H9 (cell line): Measurements from ENCODE around the gene COL4A6. TPM values are rescaled to one million over a fixed set of nuclear protein-coding genes. Genes with fewer than 3 reads are reported as not detected.

Experiments used
- DNase-seq: peaks from one replicate; pipeline ENCODE4 v3.0.0-alpha.2; 2017
- H2AFZ ChIP-seq: one replicate; pipeline ENCODE4 v1.6.1; 2013; ENCODE audit warnings: mild to moderate bottlenecking, low read length, control low read depth, moderate library complexity
- H2AK5ac ChIP-seq: 2 replicates; pipeline ENCODE4 v1.6.1; 2013; ENCODE audit warnings: low read length, control low read depth, mixed read lengths; ENCODE audit not compliant: insufficient read length
- H2BK120ac ChIP-seq: one replicate; pipeline ENCODE4 v1.6.1; 2013; ENCODE audit warnings: low read depth, mild to moderate bottlenecking, low read length, control low read depth, inconsistent platforms; ENCODE audit not compliant: poor library complexity, severe bottlenecking
- H2BK12ac ChIP-seq: 2 replicates; pipeline ENCODE4 v1.6.1; 2013; ENCODE audit warnings: low read length, control low read depth, mixed read lengths, low read depth; ENCODE audit not compliant: insufficient read length
- H2BK15ac ChIP-seq: 2 replicates; pipeline ENCODE4 v1.6.1; 2013; ENCODE audit warnings: low read depth, low read length, control low read depth
- H2BK20ac ChIP-seq: one replicate; pipeline ENCODE4 v1.6.1; 2013; ENCODE audit warnings: low read depth, mild to moderate bottlenecking, low read length, control low read depth, inconsistent platforms; ENCODE audit not compliant: poor library complexity, severe bottlenecking
- H2BK5ac ChIP-seq: 2 replicates; pipeline ENCODE4 v1.6.1; 2013; ENCODE audit warnings: low read length, control low read depth, mixed read lengths; ENCODE audit not compliant: insufficient read length
- H3K14ac ChIP-seq: 2 replicates; pipeline ENCODE4 v1.6.1; 2013; ENCODE audit warnings: low read length, control low read depth; ENCODE audit not compliant: insufficient read depth
- H3K18ac ChIP-seq: 2 replicates; pipeline ENCODE4 v1.6.1; 2013; ENCODE audit warnings: low read depth, mild to moderate bottlenecking, mixed read lengths, low read length, control low read depth; ENCODE audit not compliant: insufficient read length
- H3K23ac ChIP-seq: 2 replicates; pipeline ENCODE4 v1.6.1; 2013; ENCODE audit warnings: low read length, control low read depth, mixed read lengths, low read depth; ENCODE audit not compliant: insufficient read length
- H3K23me2 ChIP-seq: 2 replicates; pipeline ENCODE4 v1.6.1; 2013; ENCODE audit warnings: low read depth, mild to moderate bottlenecking, mixed read lengths, low read length, control low read depth; ENCODE audit not compliant: insufficient read length, poor library complexity, severe bottlenecking
- H3K27ac ChIP-seq: 2 replicates; pipeline ENCODE4 v1.5.1; 2013; ENCODE audit warnings: low read length, control low read depth, mixed read lengths, low read depth; ENCODE audit not compliant: insufficient read length
- H3K27me3 ChIP-seq: 2 replicates; pipeline ENCODE4 v1.6.1; 2013; ENCODE audit warnings: low read length, control low read depth, inconsistent platforms; ENCODE audit not compliant: insufficient read depth
- H3K4ac ChIP-seq: 2 replicates; pipeline ENCODE4 v1.6.1; 2013; ENCODE audit warnings: low read depth, mild to moderate bottlenecking, control low read depth, inconsistent platforms, low read length, moderate library complexity
- H3K4me1 ChIP-seq: 2 replicates; pipeline ENCODE4 v1.6.1; 2013; ENCODE audit warnings: low read length, control low read depth, inconsistent platforms; ENCODE audit not compliant: insufficient read depth
- H3K4me2 ChIP-seq: 2 replicates; pipeline ENCODE4 v1.6.1; 2013; ENCODE audit warnings: low read length, control low read depth, mixed read lengths; ENCODE audit not compliant: insufficient read length, insufficient read depth
- H3K56ac ChIP-seq: 2 replicates; pipeline ENCODE4 v1.6.1; 2013; ENCODE audit warnings: low read depth, mild to moderate bottlenecking, mixed read lengths, low read length, control low read depth; ENCODE audit not compliant: insufficient read length
- H3K79me1 ChIP-seq: 2 replicates; pipeline ENCODE4 v1.6.1; 2013; ENCODE audit warnings: low read depth, mild to moderate bottlenecking, moderate library complexity, low read length, control low read depth, inconsistent platforms; ENCODE audit not compliant: insufficient read depth, poor library complexity, severe bottlenecking
- H3K79me2 ChIP-seq: 2 replicates; pipeline ENCODE4 v1.6.1; 2013; ENCODE audit warnings: low read length, control low read depth, inconsistent platforms; ENCODE audit not compliant: insufficient read depth
- H3K9ac ChIP-seq: 2 replicates; pipeline ENCODE4 v1.6.1; 2013; ENCODE audit warnings: low read length, control low read depth, mixed read lengths; ENCODE audit not compliant: insufficient read length; ENCODE audit errors: extremely low read depth
- H3K9me3 ChIP-seq: one replicate; pipeline ENCODE4 v1.6.1; 2013; ENCODE audit warnings: low read depth, low read length, inconsistent platforms; ENCODE audit not compliant: control insufficient read depth
- H3T11ph ChIP-seq: one replicate; pipeline ENCODE4 v1.6.1; 2013; ENCODE audit warnings: mild to moderate bottlenecking, low read length, control low read depth, inconsistent platforms
- H4K20me1 ChIP-seq: one replicate; pipeline ENCODE4 v1.6.1; 2013; ENCODE audit not compliant: control insufficient read depth, insufficient read length, insufficient read depth
- H4K5ac ChIP-seq: 2 replicates; pipeline ENCODE4 v1.6.1; 2013; ENCODE audit warnings: low read depth, mild to moderate bottlenecking, mixed read lengths, low read length, control low read depth; ENCODE audit not compliant: insufficient read length
- H4K8ac ChIP-seq: replicated peaks from 2 replicates; pipeline ENCODE4 v1.6.1; 2013; ENCODE audit warnings: low read length, control low read depth, mixed read lengths, low read depth; ENCODE audit not compliant: insufficient read length
- H4K91ac ChIP-seq: 2 replicates; pipeline ENCODE4 v1.6.1; 2013; ENCODE audit warnings: low read depth, mild to moderate bottlenecking, moderate library complexity, mixed read lengths, low read length, control low read depth; ENCODE audit not compliant: insufficient read length
- H3K27ac Mint-ChIP-seq, 3 experiments: 2 replicates in 2 of 3; 3 replicates in 1 of 3; pipeline ENCODE4 v1.8.0; 2020 to 2021; ENCODE audit warnings: mixed read lengths in 3 of 3, mild to moderate bottlenecking in 1 of 3, moderate library complexity in 1 of 3
- H3K27me3 Mint-ChIP-seq: 2 replicates; pipeline ENCODE4 v1.8.0; 2021; ENCODE audit warnings: low read depth, mild to moderate bottlenecking, moderate library complexity, mixed read lengths
- H3K36me3 Mint-ChIP-seq, 3 experiments: 2 replicates in 2 of 3; 3 replicates in 1 of 3; pipeline ENCODE4 v1.8.0; 2020 to 2021; ENCODE audit warnings: low read depth in 3 of 3, mixed read lengths in 3 of 3; ENCODE audit not compliant: insufficient read depth in 1 of 3
- H3K4me1 Mint-ChIP-seq, 2 experiments: 2 replicates each; pipeline ENCODE4 v1.8.0; 2020; ENCODE audit warnings: mixed read lengths in 2 of 2
- H3K4me3 Mint-ChIP-seq, 2 experiments: 2 replicates in 1 of 2; 3 replicates in 1 of 2; pipeline ENCODE4 v1.8.0; 2020 to 2021; ENCODE audit warnings: mild to moderate bottlenecking in 2 of 2, mixed read lengths in 2 of 2, moderate library complexity in 1 of 2
- H3K9me3 Mint-ChIP-seq, 2 experiments: 2 replicates in 1 of 2; 3 replicates in 1 of 2; pipeline ENCODE4 v1.8.0; 2020; ENCODE audit warnings: mild to moderate bottlenecking in 2 of 2, mixed read lengths in 2 of 2, moderate library complexity in 1 of 2
- WGBS: extraction: QIAGEN DNeasy Blood & Tissue Kit; methylation state at CpG from one replicate; pipeline ENCODE4 v1.1.7; 2013; ENCODE audit warnings: missing lambda C conversion rate, low lambda C conversion rate, mixed read lengths; ENCODE audit not compliant: insufficient read length; ENCODE audit errors: extremely low coverage; 5-methylcytosine and 5-hydroxymethylcytosine counted together
- total RNA-seq: library from RNA; stranded (reverse); gene quantifications from 2 replicates; pipeline ENCODE4 v1.2.1, GENCODE V29; 2021
- TF ChIP-seq, protein P1 (sequence below): fragments of 200-600 bp; sonication (generic); conservative IDR thresholded peaks from 3 replicates; pipeline ENCODE4 v1.8.0; 2021; ENCODE audit warnings: antibody characterized with exemption, mild to moderate bottlenecking

The COL4A6 gene
- total RNA-seq, 1 experiment from 2014 or later = 16.7 TPM

DNA sequence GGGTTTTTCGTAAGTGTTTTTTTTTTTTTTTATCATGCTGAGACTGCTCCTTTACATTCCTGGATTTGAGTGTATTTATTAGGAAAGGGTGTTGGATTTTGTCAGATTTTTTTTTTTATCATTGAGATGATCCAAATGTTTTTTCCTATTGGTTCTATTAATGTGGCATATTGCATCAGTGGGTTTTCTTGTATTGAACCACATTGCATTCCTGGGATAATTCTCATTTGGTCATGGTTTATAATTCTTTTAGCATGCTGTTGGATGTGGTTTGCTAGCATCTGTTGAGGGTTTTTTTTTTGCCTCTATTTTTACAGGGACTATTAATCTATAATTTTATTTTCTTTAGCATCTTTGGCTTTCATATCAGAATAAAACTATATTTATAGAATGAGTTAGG, 30.3 kb upstream of the COL4A6 start:
- H4K20me1 ChIP-seq = no peaks in the 10 kb centered on the region
- H3K27me3 ChIP-seq = no peaks in the 10 kb centered on the region
- no peak overlapping the region for H3K23ac ChIP-seq
- TF ChIP-seq, protein P1, sequence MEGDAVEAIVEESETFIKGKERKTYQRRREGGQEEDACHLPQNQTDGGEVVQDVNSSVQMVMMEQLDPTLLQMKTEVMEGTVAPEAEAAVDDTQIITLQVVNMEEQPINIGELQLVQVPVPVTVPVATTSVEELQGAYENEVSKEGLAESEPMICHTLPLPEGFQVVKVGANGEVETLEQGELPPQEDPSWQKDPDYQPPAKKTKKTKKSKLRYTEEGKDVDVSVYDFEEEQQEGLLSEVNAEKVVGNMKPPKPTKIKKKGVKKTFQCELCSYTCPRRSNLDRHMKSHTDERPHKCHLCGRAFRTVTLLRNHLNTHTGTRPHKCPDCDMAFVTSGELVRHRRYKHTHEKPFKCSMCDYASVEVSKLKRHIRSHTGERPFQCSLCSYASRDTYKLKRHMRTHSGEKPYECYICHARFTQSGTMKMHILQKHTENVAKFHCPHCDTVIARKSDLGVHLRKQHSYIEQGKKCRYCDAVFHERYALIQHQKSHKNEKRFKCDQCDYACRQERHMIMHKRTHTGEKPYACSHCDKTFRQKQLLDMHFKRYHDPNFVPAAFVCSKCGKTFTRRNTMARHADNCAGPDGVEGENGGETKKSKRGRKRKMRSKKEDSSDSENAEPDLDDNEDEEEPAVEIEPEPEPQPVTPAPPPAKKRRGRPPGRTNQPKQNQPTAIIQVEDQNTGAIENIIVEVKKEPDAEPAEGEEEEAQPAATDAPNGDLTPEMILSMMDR = no peak
- H2BK15ac ChIP-seq = no peak overlapping the region
- no peaks in the 10 kb centered on the region for H3K23me2 ChIP-seq
- H3K36me3 Mint-ChIP-seq = peaks cover 8 to 14% (median 12%) of the 10 kb centered on the region in 3 experiments
- no peaks in the 10 kb centered on the region for H3K27me3 Mint-ChIP-seq
- H2BK20ac ChIP-seq = no peak overlapping the region
- no peak overlapping the region for H4K8ac ChIP-seq
- no peak overlapping the region for H2BK5ac ChIP-seq
- peaks cover 5% of the 10 kb centered on the region in 2 experiments; a peak in 2 of 4 replicates for H3K4me1 Mint-ChIP-seq
- H2BK12ac ChIP-seq = no peak overlapping the region
- H3K18ac ChIP-seq = no peak overlapping the region
- no peaks in the 10 kb centered on the region; the same call in 1 of the 2 replicates for H3K79me2 ChIP-seq
- no peak overlapping the region for H3K14ac ChIP-seq
- H3K79me1 ChIP-seq = no peaks in the 10 kb centered on the region
- no peak overlapping the region for H3K4me2 ChIP-seq
- H3K56ac ChIP-seq = no peak overlapping the region
- no peak overlapping the region for H2BK120ac ChIP-seq
- H3K9me3 Mint-ChIP-seq = peaks cover 9 to 14% of the 10 kb centered on the region in 2 experiments; a peak in 4 of 5 replicates
- no peaks in the 10 kb centered on the region for H3K4me1 ChIP-seq
- no peak overlapping the region for H3K27ac ChIP-seq
- no peak overlapping the region for H2AK5ac ChIP-seq
- no peak overlapping the region for H2AFZ ChIP-seq
- peak overlapping the region in 2 of 3 experiments; percentile 34 to 62; a peak in 1 of 7 replicates for H3K27ac Mint-ChIP-seq
- no peak overlapping the region for H3K9ac ChIP-seq
- H3K4ac ChIP-seq = no peak overlapping the region
- no peak overlapping the region for H3K4me3 Mint-ChIP-seq
- no peak for DNase-seq
- H4K91ac ChIP-seq = no peak overlapping the region
- H3T11ph ChIP-seq = no peak overlapping the region
- H3K9me3 ChIP-seq = no peaks in the 10 kb centered on the region
- no peak overlapping the region for H4K5ac ChIP-seq
- WGBS = no CpG with 5 or more reads among the region's 1 CpG
